ENCODE measurements around the gene SEMA5A.

SEMA5A gene

DNA sequence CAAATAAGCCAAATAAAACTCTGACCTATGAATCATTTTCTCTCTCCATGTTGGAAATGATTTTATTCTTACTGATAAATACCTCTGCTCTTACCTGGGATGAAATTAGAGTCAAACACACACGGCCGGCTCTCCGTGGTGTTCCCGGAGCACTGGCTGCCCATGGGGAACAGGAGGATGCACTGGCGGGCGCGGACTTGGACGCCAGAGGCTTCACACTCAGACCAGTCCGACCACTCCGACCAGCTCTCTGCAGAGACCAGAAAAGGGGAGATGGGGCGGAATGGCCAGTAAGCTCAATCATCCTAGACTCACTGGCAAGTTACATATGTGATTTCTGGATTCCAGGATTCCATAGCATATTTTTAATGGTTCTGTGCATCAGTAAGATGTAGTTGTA is 494.1 kb downstream of the SEMA5A start:
- Histone ChIP-seq H3K9ac (ENCODE audit: low read length) (no peak overlapping the region), H3K27me3 (replicated peaks; ENCODE audit: insufficient read depth, low read length) (no peaks in the 10 kb centered on the region), H3K9me3 (replicated peaks; ENCODE audit: insufficient read depth, low read length) (no peaks in the 10 kb centered on the region), H4K20me1 (ENCODE audit: insufficient read depth, low read length) (no peaks in the 10 kb centered on the region), H3K9me2 (replicated peaks; ENCODE audit: insufficient read depth, low read length) (no peaks in the 10 kb centered on the region), H3K79me2 (ENCODE audit: low read length) (no peaks in the 10 kb centered on the region), H2AFZ (ENCODE audit: low read length) (no peak overlapping the region), H3K36me3 (replicated peaks; ENCODE audit: insufficient read depth, low read length) (no peaks in the 10 kb centered on the region), H3K4me2 (ENCODE audit: low read depth, low read length) (no peak overlapping the region), H3K27ac (ENCODE audit: low read length) (no peak overlapping the region), H3K4me1 (ENCODE audit: low read length) (no peaks in the 10 kb centered on the region), H3K4me3 (ENCODE audit: low read length) (no peak overlapping the region), H3F3A (ENCODE audit: insufficient read depth, low read length) (no peaks in the 10 kb centered on the region)
- TF ChIP-seq, protein P1, sequence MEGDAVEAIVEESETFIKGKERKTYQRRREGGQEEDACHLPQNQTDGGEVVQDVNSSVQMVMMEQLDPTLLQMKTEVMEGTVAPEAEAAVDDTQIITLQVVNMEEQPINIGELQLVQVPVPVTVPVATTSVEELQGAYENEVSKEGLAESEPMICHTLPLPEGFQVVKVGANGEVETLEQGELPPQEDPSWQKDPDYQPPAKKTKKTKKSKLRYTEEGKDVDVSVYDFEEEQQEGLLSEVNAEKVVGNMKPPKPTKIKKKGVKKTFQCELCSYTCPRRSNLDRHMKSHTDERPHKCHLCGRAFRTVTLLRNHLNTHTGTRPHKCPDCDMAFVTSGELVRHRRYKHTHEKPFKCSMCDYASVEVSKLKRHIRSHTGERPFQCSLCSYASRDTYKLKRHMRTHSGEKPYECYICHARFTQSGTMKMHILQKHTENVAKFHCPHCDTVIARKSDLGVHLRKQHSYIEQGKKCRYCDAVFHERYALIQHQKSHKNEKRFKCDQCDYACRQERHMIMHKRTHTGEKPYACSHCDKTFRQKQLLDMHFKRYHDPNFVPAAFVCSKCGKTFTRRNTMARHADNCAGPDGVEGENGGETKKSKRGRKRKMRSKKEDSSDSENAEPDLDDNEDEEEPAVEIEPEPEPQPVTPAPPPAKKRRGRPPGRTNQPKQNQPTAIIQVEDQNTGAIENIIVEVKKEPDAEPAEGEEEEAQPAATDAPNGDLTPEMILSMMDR (IDR thresholded peaks at IDR 0.05; ENCODE audit: low read length): no peak
- TF ChIP-seq EZH2phosphoT487 (IDR thresholded peaks at IDR 0.05; ENCODE audit: low read length): no peak
- TF ChIP-seq EZH2 (optimal IDR thresholded peaks at IDR 0.05; ENCODE audit: low read depth, low read length): no peak
- DNase-seq: no peak

DNA sequence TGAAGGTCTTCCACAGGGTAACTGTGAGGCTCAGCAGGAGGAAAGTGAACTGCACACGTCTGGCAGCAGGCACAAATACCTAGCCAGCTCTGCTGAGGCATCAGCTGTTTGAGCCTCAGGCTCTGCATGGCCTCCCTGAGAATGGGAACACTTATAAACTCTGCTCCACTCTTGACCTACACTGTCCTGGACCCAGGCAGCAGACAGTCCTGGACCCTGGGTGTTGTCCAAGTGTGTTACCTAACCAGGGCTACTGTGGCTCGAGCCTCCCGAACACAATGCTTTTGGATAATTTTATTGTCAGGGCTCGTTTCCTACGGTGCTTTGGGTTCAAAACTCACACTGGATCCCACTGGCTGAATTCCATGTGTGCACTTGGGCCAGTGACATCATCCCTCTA is 497.9 kb downstream of the SEMA5A start:
- DNase-seq: no peak
- H3K4me3 ChIP-seq (ENCODE audit: low read length): no peak overlapping the region
- no peaks in the 10 kb centered on the region for H3K9me3 ChIP-seq (replicated peaks; ENCODE audit: insufficient read depth, low read length)
- no peaks in the 10 kb centered on the region for H3K36me3 ChIP-seq (replicated peaks; ENCODE audit: insufficient read depth, low read length)
- no peak overlapping the region for H3K9ac ChIP-seq (ENCODE audit: low read length)
- H3K9me2 ChIP-seq (replicated peaks; ENCODE audit: insufficient read depth, low read length): no peaks in the 10 kb centered on the region
- H3K79me2 ChIP-seq (ENCODE audit: low read length): no peaks in the 10 kb centered on the region
- H2AFZ ChIP-seq (ENCODE audit: low read length): no peak overlapping the region
- no peaks in the 10 kb centered on the region for H3K27me3 ChIP-seq (replicated peaks; ENCODE audit: insufficient read depth, low read length)
- H4K20me1 ChIP-seq (ENCODE audit: insufficient read depth, low read length): no peaks in the 10 kb centered on the region
- H3K27ac ChIP-seq (ENCODE audit: low read length): no peak overlapping the region
- H3F3A ChIP-seq (ENCODE audit: insufficient read depth, low read length): no peaks in the 10 kb centered on the region
- no peaks in the 10 kb centered on the region for H3K4me1 ChIP-seq (ENCODE audit: low read length)
- no peak overlapping the region for H3K4me2 ChIP-seq (ENCODE audit: low read depth, low read length)
- TF ChIP-seq EZH2phosphoT487 (IDR thresholded peaks at IDR 0.05; ENCODE audit: low read length) (no peak), EZH2 (optimal IDR thresholded peaks at IDR 0.05; ENCODE audit: low read depth, low read length) (no peak)

DNA sequence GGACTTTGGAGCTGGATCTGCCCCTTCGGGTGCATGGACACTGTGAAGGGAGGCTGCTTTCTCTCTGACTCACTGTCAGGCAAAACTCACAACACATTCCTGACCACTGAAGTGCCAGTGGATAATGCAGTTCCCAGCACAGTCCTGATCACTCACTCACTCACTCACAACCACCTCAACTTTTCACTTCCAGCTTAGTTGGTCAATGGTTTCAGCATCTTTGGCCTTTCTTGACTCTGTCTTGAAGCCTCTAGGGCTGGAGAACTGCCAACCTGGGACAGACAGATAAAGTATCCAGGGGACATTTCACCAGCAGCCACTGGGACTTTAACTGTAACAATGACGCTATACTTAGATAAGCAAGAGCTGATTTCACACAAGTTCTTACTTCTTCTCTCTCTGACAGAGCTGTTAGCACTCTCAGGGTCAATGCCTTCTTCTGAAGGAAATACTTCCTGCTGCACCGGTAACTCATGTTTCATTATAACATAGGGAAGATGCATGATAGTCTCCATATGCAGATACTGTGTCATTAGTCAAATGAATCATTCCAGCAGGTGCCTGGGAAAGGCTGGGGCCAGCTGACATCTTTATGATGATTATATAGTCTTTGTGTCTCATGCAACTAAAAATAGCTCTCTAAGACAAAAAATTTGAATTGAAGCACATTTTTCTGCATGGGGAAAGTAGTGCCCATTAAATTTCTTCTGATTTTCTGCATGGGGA is 499.0 kb downstream of the SEMA5A start:
- Histone ChIP-seq H3F3A (ENCODE audit: insufficient read depth, low read length) (no peaks in the 10 kb centered on the region), H3K9ac (ENCODE audit: low read length) (no peak overlapping the region), H3K9me2 (replicated peaks; ENCODE audit: insufficient read depth, low read length) (no peaks in the 10 kb centered on the region), H3K27ac (ENCODE audit: low read length) (no peak overlapping the region), H3K4me1 (ENCODE audit: low read length) (no peaks in the 10 kb centered on the region), H2AFZ (ENCODE audit: low read length) (no peak overlapping the region), H3K4me2 (ENCODE audit: low read depth, low read length) (no peak overlapping the region), H3K4me3 (ENCODE audit: low read length) (no peak overlapping the region), H3K9me3 (replicated peaks; ENCODE audit: insufficient read depth, low read length) (no peaks in the 10 kb centered on the region), H3K79me2 (ENCODE audit: low read length) (no peaks in the 10 kb centered on the region), H4K20me1 (ENCODE audit: insufficient read depth, low read length) (no peaks in the 10 kb centered on the region), H3K27me3 (replicated peaks; ENCODE audit: insufficient read depth, low read length) (no peaks in the 10 kb centered on the region), H3K36me3 (replicated peaks; ENCODE audit: insufficient read depth, low read length) (no peaks in the 10 kb centered on the region)
- no peak for DNase-seq
- TF ChIP-seq EZH2 (optimal IDR thresholded peaks at IDR 0.05; ENCODE audit: low read depth, low read length): no peak
- TF ChIP-seq EZH2phosphoT487 (IDR thresholded peaks at IDR 0.05; ENCODE audit: low read length): no peak
- TF ChIP-seq, protein P1 (IDR thresholded peaks at IDR 0.05; ENCODE audit: low read length): no peak

DNA sequence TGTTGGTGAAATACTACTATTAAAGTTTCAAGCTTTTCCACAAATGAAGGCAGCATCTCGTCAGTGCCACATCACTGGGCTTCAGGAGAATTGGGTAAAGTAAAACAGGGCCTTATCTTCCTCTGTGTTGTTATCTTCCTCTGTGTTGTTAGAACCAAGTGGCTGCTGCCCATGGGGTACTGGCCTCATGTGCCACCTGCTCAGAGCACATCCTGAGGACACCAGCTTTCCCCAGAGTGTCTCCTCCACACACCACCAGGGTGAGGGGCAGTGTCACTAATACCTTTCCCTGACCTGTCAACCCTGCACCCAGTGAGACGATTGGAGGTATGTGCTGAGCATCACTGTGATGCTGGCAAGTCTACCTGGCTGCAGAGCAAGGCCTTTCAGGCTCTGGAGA is 499.9 kb downstream of the SEMA5A start:
- Histone ChIP-seq H3K27me3 (replicated peaks; ENCODE audit: insufficient read depth, low read length) (no peaks in the 10 kb centered on the region), H3F3A (ENCODE audit: insufficient read depth, low read length) (no peaks in the 10 kb centered on the region), H4K20me1 (ENCODE audit: insufficient read depth, low read length) (no peaks in the 10 kb centered on the region), H3K36me3 (replicated peaks; ENCODE audit: insufficient read depth, low read length) (no peaks in the 10 kb centered on the region), H2AFZ (ENCODE audit: low read length) (no peak overlapping the region), H3K9ac (ENCODE audit: low read length) (no peak overlapping the region), H3K79me2 (ENCODE audit: low read length) (no peaks in the 10 kb centered on the region), H3K4me3 (ENCODE audit: low read length) (no peak overlapping the region), H3K9me3 (replicated peaks; ENCODE audit: insufficient read depth, low read length) (no peaks in the 10 kb centered on the region), H3K4me2 (ENCODE audit: low read depth, low read length) (no peak overlapping the region), H3K4me1 (ENCODE audit: low read length) (no peaks in the 10 kb centered on the region), H3K9me2 (replicated peaks; ENCODE audit: insufficient read depth, low read length) (no peaks in the 10 kb centered on the region), H3K27ac (ENCODE audit: low read length) (no peak overlapping the region)
- TF ChIP-seq EZH2phosphoT487 (IDR thresholded peaks at IDR 0.05; ENCODE audit: low read length) (no peak), EZH2 (optimal IDR thresholded peaks at IDR 0.05; ENCODE audit: low read depth, low read length) (no peak)
- TF ChIP-seq, protein P1 (IDR thresholded peaks at IDR 0.05; ENCODE audit: low read length): no peak
- no peak for DNase-seq

Measured in MM.1S (cell line).